ENCODE results near the gene HS3ST3A1. TPM values are rescaled to one million over a fixed set of nuclear protein-coding genes. Genes with fewer than 3 reads are reported as not detected.

HS3ST3A1 gene
- total RNA-seq, 1 experiment from 2014 or later: not detected

GRCh38 chr17:13590441-13590840 is 11.3 kb downstream of the HS3ST3A1 start:
- TF ChIP-seq, protein P1, sequence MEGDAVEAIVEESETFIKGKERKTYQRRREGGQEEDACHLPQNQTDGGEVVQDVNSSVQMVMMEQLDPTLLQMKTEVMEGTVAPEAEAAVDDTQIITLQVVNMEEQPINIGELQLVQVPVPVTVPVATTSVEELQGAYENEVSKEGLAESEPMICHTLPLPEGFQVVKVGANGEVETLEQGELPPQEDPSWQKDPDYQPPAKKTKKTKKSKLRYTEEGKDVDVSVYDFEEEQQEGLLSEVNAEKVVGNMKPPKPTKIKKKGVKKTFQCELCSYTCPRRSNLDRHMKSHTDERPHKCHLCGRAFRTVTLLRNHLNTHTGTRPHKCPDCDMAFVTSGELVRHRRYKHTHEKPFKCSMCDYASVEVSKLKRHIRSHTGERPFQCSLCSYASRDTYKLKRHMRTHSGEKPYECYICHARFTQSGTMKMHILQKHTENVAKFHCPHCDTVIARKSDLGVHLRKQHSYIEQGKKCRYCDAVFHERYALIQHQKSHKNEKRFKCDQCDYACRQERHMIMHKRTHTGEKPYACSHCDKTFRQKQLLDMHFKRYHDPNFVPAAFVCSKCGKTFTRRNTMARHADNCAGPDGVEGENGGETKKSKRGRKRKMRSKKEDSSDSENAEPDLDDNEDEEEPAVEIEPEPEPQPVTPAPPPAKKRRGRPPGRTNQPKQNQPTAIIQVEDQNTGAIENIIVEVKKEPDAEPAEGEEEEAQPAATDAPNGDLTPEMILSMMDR (IDR thresholded peaks at IDR 0.05; ENCODE audit: insufficient read depth in 1 of 2, low read depth in 1 of 2, low read length in 1 of 2, severe bottlenecking in 1 of 2, unreplicated experiment in 1 of 2): no peak
- Histone ChIP-seq H3K27me3 (replicated peaks; ENCODE audit: control insufficient read depth, insufficient read depth, low read length) (no peaks in the 10 kb centered on the region), H3K9me3 (no peaks in the 10 kb centered on the region), H3K4me1 (no peaks in the 10 kb centered on the region), H3K36me3 (ENCODE audit: control insufficient read depth, insufficient read depth, low read length) (no peaks in the 10 kb centered on the region), H3K4me3 (ENCODE audit: low read depth, low read length) (no peak overlapping the region)
- no peaks in the 10 kb centered on the region for H3K9me3 Mint-ChIP-seq (ENCODE audit: unreplicated experiment)
- H3K4me1 Mint-ChIP-seq (ENCODE audit: low read depth, unreplicated experiment): no peaks in the 10 kb centered on the region
- H3K4me3 Mint-ChIP-seq (ENCODE audit: unreplicated experiment): no peak overlapping the region
- no TSS peak for BruUV-seq (replicated peaks)
- H3K27me3 Mint-ChIP-seq (ENCODE audit: insufficient read depth, unreplicated experiment): no peaks in the 10 kb centered on the region
- H3K27ac Mint-ChIP-seq (ENCODE audit: unreplicated experiment): no peak overlapping the region
- intact Hi-C loops (cut with micrococcal nuclease; ENCODE audit: unreplicated experiment): loop anchor here (5.0 to 10.0 kb wide), 2 partner anchors 558 to 964 kb away; no protein-coding TSS in a partner anchor
- no peak for DNase-seq
- ChIA-PET CTCF (no interaction called here), POLR2A (no interaction called here)
- H3K36me3 Mint-ChIP-seq (ENCODE audit: insufficient read depth, unreplicated experiment): no peaks in the 10 kb centered on the region

- Mint-ChIP-seq H3K27ac (ENCODE audit: unreplicated experiment) (no peak overlapping the region), H3K9me3 (ENCODE audit: unreplicated experiment) (no peaks in the 10 kb centered on the region), H3K27me3 (ENCODE audit: insufficient read depth, unreplicated experiment) (no peaks in the 10 kb centered on the region), H3K4me1 (ENCODE audit: low read depth, unreplicated experiment) (no peaks in the 10 kb centered on the region), H3K4me3 (ENCODE audit: unreplicated experiment) (no peak overlapping the region), H3K36me3 (ENCODE audit: insufficient read depth, unreplicated experiment) (no peaks in the 10 kb centered on the region)
- intact Hi-C loops (cut with micrococcal nuclease; ENCODE audit: unreplicated experiment): loop anchor here (5.0 to 10.0 kb wide), 2 partner anchors 557 to 965 kb away; no protein-coding TSS in a partner anchor
- no peaks in the 10 kb centered on the region for H3K27me3 ChIP-seq (replicated peaks; ENCODE audit: control insufficient read depth, insufficient read depth, low read length)
- no peak overlapping the region for H3K4me3 ChIP-seq (ENCODE audit: low read depth, low read length)
- no peaks in the 10 kb centered on the region for H3K4me1 ChIP-seq
- DNase-seq: no peak
- ChIA-PET CTCF (no interaction called here), POLR2A (no interaction called here)
- no peaks in the 10 kb centered on the region for H3K9me3 ChIP-seq
- no peaks in the 10 kb centered on the region for H3K36me3 ChIP-seq (ENCODE audit: control insufficient read depth, insufficient read depth, low read length)
- BruUV-seq (replicated peaks): no TSS peak
- TF ChIP-seq, protein P1 (IDR thresholded peaks at IDR 0.05; ENCODE audit: insufficient read depth in 1 of 2, low read depth in 1 of 2, low read length in 1 of 2, severe bottlenecking in 1 of 2, unreplicated experiment in 1 of 2): no peak
These were observed 12.1 kb downstream of the HS3ST3A1 start for GRCh38 chr17:13589658-13590057.

DNA sequence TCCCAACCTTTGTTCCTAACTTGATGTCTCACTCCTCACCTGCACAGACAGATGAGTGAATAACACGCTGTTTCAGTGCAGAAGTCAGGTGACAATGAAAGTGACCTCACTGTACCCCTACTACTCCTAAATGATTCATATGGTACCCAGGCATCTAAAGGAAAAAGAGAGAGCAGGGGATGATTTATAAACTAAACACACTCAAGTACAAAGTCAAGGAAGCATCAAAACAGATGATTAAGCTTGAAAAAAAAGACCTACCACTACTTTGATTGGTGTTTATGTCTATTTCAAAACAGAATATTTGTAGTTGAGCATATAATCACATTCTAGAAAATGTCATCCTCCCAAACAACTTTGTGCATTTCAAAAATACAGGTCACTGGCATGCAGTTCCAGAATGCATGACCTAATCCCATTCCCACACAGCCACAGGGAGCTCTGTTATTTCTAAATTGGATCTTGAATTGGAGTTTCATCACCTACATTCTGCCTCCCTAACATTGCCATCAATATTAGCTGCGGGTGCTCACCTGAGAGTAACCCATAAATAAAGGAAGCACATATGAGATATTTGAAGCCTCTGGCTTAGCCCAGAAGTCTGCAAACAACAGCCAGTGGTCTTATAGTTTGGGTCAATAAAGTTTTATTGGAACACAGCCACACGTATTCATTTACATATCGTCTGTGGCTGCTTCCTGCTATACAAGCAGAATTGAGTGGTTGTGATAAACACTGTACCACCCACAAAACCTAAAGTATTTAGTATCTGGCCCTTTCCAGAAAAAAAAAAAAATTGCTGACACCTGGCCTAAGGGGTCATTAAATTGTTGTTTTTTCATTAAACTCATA is 14.0 kb downstream of the HS3ST3A1 start:
- Mint-ChIP-seq H3K27ac (ENCODE audit: unreplicated experiment) (no peak overlapping the region), H3K27me3 (ENCODE audit: insufficient read depth, unreplicated experiment) (no peaks in the 10 kb centered on the region), H3K36me3 (ENCODE audit: insufficient read depth, unreplicated experiment) (no peaks in the 10 kb centered on the region), H3K9me3 (ENCODE audit: unreplicated experiment) (no peaks in the 10 kb centered on the region), H3K4me1 (ENCODE audit: low read depth, unreplicated experiment) (no peaks in the 10 kb centered on the region), H3K4me3 (ENCODE audit: unreplicated experiment) (no peak overlapping the region)
- no peaks in the 10 kb centered on the region for H3K36me3 ChIP-seq (ENCODE audit: control insufficient read depth, insufficient read depth, low read length)
- H3K4me1 ChIP-seq: no peaks in the 10 kb centered on the region
- no TSS peak for BruUV-seq (replicated peaks)
- ChIA-PET CTCF (no interaction called here), POLR2A (no interaction called here)
- no peaks in the 10 kb centered on the region for H3K27me3 ChIP-seq (replicated peaks; ENCODE audit: control insufficient read depth, insufficient read depth, low read length)
- TF ChIP-seq, protein P1 (IDR thresholded peaks at IDR 0.05; ENCODE audit: insufficient read depth in 1 of 2, low read depth in 1 of 2, low read length in 1 of 2, severe bottlenecking in 1 of 2, unreplicated experiment in 1 of 2): no peak
- H3K4me3 ChIP-seq (ENCODE audit: low read depth, low read length): no peak overlapping the region
- DNase-seq: no peak
- H3K9me3 ChIP-seq: no peaks in the 10 kb centered on the region
- intact Hi-C loops (cut with micrococcal nuclease; ENCODE audit: unreplicated experiment): no loop called here

Data from Caco-2 (cell line).